HG03442 (cell line): ENCODE results near the gene LRRC74B.
A peak's percentile ranks its signal among the peaks of the same experiment; 100 is the strongest.

Experiments used
- ATAC-seq: cut with Tn5 transposase; IDR thresholded peaks from one replicate; pipeline ENCODE4 v1.9.1; 2021; ENCODE audit warnings: mild to moderate bottlenecking, moderate library complexity; ENCODE audit not compliant: unreplicated experiment

The LRRC74B gene

DNA sequence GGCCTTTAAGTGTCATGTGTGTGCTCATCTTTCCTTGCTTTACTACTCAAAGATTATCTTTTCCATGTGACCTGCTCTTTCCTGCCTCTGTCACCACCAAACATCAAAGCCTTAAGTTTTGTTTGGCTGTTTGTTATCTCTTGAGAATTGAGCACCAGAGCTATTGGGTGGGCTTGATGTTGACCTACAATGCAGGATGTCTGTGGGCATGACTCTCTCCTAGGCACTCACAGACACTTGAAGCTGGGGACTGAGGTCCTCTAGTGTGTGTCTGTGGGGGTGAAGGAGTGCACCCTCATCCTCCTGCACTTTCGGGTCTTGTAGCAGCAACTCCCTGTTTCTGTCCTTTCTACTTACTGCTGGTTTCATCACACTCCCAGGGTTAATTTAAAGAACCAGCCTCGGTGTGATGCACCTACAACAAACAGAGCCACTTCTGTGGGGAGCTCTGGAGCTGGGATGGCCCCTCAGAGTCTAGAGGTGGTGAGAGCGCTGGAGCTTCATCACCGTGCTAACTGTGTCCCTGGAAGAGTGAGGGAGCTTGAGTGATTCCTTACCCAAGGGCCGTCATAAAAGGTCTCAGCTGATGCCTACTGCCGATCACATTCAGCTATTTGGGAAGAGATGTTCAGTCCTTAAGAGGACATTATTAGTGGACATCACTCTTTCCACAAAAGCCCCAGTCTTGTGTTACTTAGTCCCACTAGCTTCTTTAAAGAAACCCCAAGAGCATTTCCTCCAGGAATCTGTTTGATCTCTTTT, 56.3 kb downstream of the LRRC74B start:
- ATAC-seq = no peak

DNA sequence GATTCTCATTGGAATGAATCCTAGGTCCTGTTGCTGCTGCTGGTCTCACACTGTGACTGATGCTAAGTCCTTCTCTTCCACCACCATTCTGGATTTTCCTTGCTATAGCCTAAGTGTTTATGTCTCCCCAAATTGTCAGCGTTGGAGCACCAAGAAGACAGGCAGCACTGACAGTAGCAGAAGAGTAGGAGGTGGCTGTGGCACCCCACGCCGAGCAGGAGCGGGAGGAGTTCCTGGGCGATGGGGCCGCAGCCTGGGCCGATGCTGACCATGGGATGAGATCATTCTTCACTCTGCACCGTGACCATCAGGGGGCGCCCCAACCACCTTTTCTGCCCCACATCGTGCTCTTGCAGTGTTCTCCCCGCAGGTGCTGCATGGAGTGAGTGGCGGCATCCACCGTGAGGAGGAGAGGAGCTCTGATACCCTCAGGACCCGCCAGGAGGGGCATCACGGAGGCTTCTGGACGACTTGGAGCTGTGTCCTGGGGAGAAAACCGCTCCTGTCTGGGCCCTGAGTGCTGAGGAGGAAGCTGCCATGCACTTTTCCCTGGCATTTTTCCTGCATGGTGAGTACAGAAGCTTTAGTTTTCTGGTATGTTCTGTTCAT, 57.0 kb downstream of the LRRC74B start:
- peak; percentile 50 for ATAC-seq

DNA sequence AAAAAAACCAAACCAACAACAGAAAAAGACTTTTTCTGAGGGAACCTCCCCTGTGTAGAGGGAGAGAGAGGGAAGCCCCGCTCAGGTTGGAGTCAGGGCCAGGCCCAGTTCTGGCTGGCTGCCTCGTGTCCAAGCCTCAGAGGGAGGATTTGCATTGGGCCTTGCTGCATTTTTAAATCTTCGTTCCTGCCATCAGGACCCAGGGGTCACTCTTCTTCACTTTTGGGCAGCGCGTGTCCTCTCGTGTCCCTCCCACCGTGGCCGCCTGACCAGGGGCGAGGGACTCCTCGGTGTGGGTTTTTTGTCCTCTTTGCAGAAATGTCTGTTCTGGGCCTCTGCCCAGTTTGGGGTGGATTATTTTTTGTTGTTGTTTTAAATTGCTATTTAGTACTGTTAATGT, 57.9 kb downstream of the LRRC74B start:
- ATAC-seq = no peak

DNA sequence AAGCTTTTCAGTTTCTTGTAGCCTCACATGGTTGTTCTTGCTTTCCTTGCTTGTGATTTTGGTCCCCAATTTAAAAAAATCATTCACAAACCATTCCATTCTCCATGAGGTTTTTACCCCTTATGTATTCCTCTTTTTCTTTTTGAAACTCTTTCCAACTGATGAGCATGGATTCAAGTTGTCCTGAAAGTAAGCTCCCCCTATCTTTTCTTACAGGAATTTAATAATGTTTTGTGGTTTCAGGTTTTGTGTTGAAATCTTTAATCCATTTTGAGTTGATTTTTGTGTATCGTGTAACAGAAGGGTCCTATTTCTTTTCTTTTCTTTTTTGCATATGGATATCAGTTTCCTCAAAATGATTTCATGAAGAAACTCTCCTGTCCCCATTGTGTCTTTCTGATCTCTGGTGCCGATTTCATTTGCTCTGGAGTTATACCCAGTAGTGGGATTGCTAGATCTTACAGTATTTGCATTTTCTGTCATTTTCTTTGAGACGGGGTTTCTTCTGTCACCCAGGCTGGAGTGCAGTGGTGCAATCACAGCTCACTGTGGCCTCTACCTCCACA, 58.5 kb downstream of the LRRC74B start:
- no peak for ATAC-seq

DNA sequence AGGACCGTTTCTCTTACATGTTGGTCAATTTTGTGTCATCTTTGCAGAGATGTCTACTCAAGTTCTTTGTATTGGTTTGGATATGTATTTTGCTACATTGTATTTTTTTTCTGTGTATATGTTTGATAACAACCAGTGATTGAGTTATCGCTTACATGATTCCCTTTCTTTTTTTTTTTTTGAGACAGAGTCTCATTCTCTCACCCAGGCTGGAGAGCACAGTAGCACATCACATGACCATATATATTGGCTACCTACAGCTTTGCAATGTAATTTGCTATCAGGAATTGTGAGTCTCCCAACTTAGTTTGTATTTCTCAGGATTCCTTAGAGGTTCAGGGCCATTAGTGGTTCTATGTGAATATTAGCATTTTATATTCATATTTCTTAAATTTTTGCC, 59.5 kb downstream of the LRRC74B start:
- ATAC-seq = no peak

DNA sequence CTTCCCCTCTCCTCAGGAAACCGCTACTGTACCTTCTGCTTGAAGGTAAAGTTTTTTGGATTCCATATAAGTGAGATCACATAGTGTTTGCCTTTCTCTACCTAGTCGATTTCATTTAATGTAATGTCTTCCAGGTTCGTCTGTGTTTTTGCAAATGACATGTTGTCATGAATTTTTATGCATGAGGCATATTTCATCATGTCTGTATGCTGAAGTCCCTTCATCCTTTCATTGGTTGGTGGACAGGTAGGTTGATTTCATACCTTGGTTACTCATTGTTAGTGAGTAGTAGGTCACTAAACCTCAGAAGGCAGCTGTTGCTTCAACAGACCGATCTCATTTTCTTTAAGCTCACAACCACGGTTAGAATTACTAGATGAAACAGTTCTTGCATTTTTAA, 60.3 kb downstream of the LRRC74B start:
- ATAC-seq = no peak

DNA sequence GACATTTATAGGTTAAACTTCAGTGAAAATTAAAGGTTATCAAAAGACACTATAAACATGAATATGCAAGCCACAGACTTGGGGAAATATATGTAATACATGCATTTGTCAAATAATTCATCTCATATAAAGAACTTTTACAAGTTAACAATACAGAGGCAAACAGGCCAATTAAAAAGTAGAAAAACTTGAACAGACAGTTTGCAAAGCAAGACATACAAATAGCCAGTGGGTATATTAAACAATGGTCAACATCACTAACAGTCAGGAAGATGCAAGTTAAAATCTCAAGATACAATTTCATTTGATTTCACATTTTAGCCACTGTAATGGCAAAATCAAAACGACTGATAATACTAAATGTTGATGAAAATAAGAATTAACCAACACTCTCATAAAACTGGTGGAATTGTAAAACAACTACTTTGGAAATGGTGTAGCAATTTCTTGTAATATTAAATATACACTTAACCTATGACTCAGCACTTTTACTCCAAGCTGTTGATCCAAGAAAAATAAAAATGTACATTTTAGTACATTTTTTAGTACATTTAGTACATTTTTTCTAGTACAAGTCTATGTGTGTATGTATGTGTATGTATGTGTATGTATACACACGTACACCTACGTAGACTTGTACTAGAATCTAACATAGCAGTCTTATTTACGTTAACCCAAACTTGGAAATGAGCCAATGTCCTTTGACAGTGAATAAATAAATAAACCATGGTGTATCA, 62.8 kb downstream of the LRRC74B start:
- no peak for ATAC-seq
